Peyer's patch (tissue), 4 donors: Measurements from ENCODE around the gene CR1L.
"Not testable (repeated sequence)": the region's sequence is repeated elsewhere in the genome, so short reads cannot be mapped to it uniquely, and the experiment has no call there.

Experiments
- POLR2A ChIP-seq, 2 donors: fragments of 450-650 bp; IDR thresholded peaks; one replicate each; pipeline ENCODE4 v1.5.1; 2017; ENCODE audit warnings: antibody characterized with exemption in 2 of 2, mild to moderate bottlenecking in 2 of 2, moderate library complexity in 2 of 2
- TF ChIP-seq, protein P1 (sequence below), 6 experiments: fragments of 450-650 bp in 4 of 6; fragments of 200-600 bp in 2 of 6; sonication (generic) in 1 of 6; IDR thresholded peaks; one replicate each; pipeline ENCODE4 v1.5.1; 2017 to 2019; ENCODE audit warnings: antibody characterized with exemption in 6 of 6, mild to moderate bottlenecking in 3 of 6, moderate library complexity in 1 of 6

DNA sequence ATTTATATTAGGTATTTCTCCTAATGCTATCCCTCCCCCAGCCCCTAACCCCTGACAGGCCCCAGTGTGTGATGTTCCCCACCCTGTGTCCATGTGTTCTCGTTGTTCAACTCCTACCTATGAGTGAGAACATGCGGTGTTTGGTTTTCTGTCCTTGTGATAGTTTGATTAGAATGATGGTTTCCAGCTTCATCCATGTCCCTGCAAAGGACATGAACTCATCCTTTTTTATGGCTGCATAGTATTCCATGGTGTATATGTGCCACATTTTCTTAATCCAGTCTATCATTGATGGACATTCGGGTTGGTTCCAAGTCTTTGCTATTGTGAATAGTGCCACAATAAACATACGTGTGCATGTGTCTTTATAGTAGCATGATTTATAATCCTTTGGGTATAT lies 125.6 kb downstream of the CR1L start:
- TF ChIP-seq, protein P1, sequence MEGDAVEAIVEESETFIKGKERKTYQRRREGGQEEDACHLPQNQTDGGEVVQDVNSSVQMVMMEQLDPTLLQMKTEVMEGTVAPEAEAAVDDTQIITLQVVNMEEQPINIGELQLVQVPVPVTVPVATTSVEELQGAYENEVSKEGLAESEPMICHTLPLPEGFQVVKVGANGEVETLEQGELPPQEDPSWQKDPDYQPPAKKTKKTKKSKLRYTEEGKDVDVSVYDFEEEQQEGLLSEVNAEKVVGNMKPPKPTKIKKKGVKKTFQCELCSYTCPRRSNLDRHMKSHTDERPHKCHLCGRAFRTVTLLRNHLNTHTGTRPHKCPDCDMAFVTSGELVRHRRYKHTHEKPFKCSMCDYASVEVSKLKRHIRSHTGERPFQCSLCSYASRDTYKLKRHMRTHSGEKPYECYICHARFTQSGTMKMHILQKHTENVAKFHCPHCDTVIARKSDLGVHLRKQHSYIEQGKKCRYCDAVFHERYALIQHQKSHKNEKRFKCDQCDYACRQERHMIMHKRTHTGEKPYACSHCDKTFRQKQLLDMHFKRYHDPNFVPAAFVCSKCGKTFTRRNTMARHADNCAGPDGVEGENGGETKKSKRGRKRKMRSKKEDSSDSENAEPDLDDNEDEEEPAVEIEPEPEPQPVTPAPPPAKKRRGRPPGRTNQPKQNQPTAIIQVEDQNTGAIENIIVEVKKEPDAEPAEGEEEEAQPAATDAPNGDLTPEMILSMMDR (IDR thresholded peaks at IDR 0.05), result not testable (repeated sequence)
- not testable (repeated sequence) for TF ChIP-seq POLR2A (IDR thresholded peaks at IDR 0.05)
